Keratinocyte (primary cell): ENCODE measurements around the gene FAT1. TPM values are rescaled to one million over a fixed set of nuclear protein-coding genes. Genes with fewer than 3 reads are reported as not detected.

ENCODE experiments used
- DNase-seq: peaks from one replicate; pipeline ENCODE4 v3.0.0-alpha.2; 2011; ENCODE audit warnings: low read depth, missing footprints, low spot score
- FAIRE-seq: peaks from 2 replicates; lab custom pipeline; 2011; peaks lifted over from hg19 to GRCh38; lab: Jason Lieb, UNC
- H2AFZ ChIP-seq: 2 replicates; pipeline ENCODE4 v1.6.0; 2012; ENCODE audit warnings: low read length, control low read depth, inconsistent platforms; ENCODE audit not compliant: control insufficient read depth
- H3K27ac ChIP-seq: 2 replicates; pipeline ENCODE4 v1.5.1; 2011; ENCODE audit warnings: low read length; ENCODE audit not compliant: control insufficient read depth, insufficient read depth
- H3K27me3 ChIP-seq: 3 replicates; pipeline ENCODE4 v1.6.0; 2011; ENCODE audit warnings: low read length; ENCODE audit not compliant: control insufficient read depth, insufficient read depth; ENCODE audit errors: extremely low read depth
- H3K36me3 ChIP-seq, 2 experiments: 2 replicates in 1 of 2; 3 replicates in 1 of 2; pipeline ENCODE4 v1.5.1; 2011; ENCODE audit warnings: low read length in 2 of 2, mild to moderate bottlenecking in 1 of 2; ENCODE audit not compliant: control insufficient read depth in 2 of 2, insufficient read depth in 2 of 2; ENCODE audit errors: extremely low read depth in 1 of 2
- H3K4me1 ChIP-seq: 3 replicates; pipeline ENCODE4 v1.5.1; 2011; ENCODE audit warnings: low read length; ENCODE audit not compliant: control insufficient read depth, insufficient read depth; ENCODE audit errors: extremely low read depth
- H3K4me2 ChIP-seq: 3 replicates; pipeline ENCODE4 v1.6.0; 2011; ENCODE audit warnings: low read depth, low read length; ENCODE audit not compliant: control insufficient read depth, insufficient read depth; ENCODE audit errors: extremely low read depth
- H3K4me3 ChIP-seq, 3 experiments: fragments of 200-600 bp in 1 of 3; sonication (generic) in 1 of 3; 2 replicates in 2 of 3; 3 replicates in 1 of 3; pipeline ENCODE4 v1.5.1; 2011 to 2016; ENCODE audit warnings: low read length in 3 of 3, mild to moderate bottlenecking in 3 of 3, control low read depth in 2 of 3, inconsistent platforms in 1 of 3, low read depth in 1 of 3, mixed read lengths in 1 of 3, mixed run types in 1 of 3, moderate library complexity in 1 of 3; ENCODE audit not compliant: control insufficient read depth in 2 of 3, insufficient read depth in 2 of 3; ENCODE audit errors: extremely low read depth in 1 of 3
- H3K79me2 ChIP-seq: 2 replicates; pipeline ENCODE4 v1.6.0; 2012; ENCODE audit warnings: low read length; ENCODE audit not compliant: control insufficient read depth, insufficient read depth
- H3K9ac ChIP-seq: 3 replicates; pipeline ENCODE4 v1.6.0; 2011; ENCODE audit warnings: low read length; ENCODE audit not compliant: control insufficient read depth, insufficient read depth; ENCODE audit errors: extremely low read depth
- H3K9me1 ChIP-seq: 3 replicates; pipeline ENCODE4 v1.6.0; 2011; ENCODE audit warnings: low read length; ENCODE audit not compliant: control insufficient read depth, insufficient read depth; ENCODE audit errors: extremely low read depth
- H3K9me3 ChIP-seq: 2 replicates; pipeline ENCODE4 v1.5.1; 2012; ENCODE audit warnings: low read depth, low read length; ENCODE audit not compliant: control insufficient read depth
- H4K20me1 ChIP-seq: 3 replicates; pipeline ENCODE4 v1.6.0; 2011; ENCODE audit warnings: low read length; ENCODE audit not compliant: control insufficient read depth, insufficient read depth; ENCODE audit errors: extremely low read depth
- EZH2 ChIP-seq: IDR thresholded peaks from one replicate; pipeline ENCODE4 v1.6.1; 2012; ENCODE audit warnings: inconsistent platforms, mild to moderate bottlenecking, low read length, moderate library complexity
- dilution Hi-C: fragments of 300-500 bp; cut with MboI; formaldehyde crosslinking; loops from one replicate; pipeline ENCODE4 v1.7.0; 2020; ENCODE audit warnings: low sequenced_read_pairs; ENCODE audit not compliant: extremely low pct_ligation_motif_present
- polyA plus RNA-seq, 5 experiments: library from polyadenylated mRNA; depleted of rRNA in 3 of 5; stranded (reverse) in 3 of 5; stranded (forward) in 1 of 5; unstranded in 1 of 5; fragments of >200 nt; gene quantifications; 1 replicate in 1 of 5; 2 replicates in 3 of 5; 3 replicates in 1 of 5; pipeline versions ENCODE4 v1.2.1 to v1.2.3, GENCODE V29; 2011 to 2012; ENCODE audit warnings: missing spikeins in 2 of 5, low read depth in 1 of 5, low replicate concordance in 1 of 5
- TF ChIP-seq, protein P1 (sequence below), 3 experiments: IDR thresholded peaks in 1 of 3; conservative IDR thresholded peaks in 1 of 3; optimal IDR thresholded peaks in 1 of 3; 2 replicates in 2 of 3; 3 replicates in 1 of 3; pipeline versions ENCODE3 to v1.5.1; 2011; ENCODE audit warnings: low read length in 3 of 3, mild to moderate bottlenecking in 3 of 3, moderate library complexity in 2 of 3, control low read depth in 1 of 3, inconsistent platforms in 1 of 3; ENCODE audit not compliant: insufficient read depth in 2 of 3; ENCODE audit errors: extremely low read depth in 1 of 3

FAT1 gene
- polyA plus RNA-seq, 1 donor (not counting 4 experiments of a cell fraction or from before 2014, with no cell fraction given): 329 TPM

DNA sequence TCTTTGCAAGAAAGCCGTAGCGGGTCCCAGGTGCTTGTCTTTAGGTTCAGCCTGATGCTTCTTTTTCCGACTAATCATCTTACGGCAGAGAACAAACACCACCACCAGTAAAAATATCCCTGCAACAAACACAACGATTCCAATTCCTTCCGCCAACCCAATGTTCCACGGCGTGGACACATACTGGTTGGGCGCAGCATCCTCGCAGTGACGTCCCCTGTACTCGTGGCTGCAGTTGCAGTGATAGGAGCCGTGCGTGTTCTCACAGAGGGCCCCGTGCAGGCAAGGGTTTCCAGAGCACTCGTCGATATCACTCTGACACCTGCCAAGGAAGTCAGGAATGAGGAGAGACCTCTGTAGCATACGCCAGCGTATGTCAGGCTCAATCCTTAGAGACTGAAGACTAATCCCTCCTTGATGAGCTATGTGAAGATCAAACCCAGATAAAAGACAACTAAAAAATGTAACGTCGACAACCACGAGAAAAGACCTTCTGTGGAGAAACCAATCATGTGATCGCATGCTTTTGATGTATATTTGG is 126.7 kb downstream of the FAT1 start:
- DNase-seq: no peak
- dilution Hi-C loops: no loop called here
- Histone ChIP-seq H3K4me3 (no peak overlapping the region), H3K9ac (no peak overlapping the region), H3K4me1 (no peaks in the 10 kb centered on the region), H3K36me3 (peaks cover 48 to 54% of the 10 kb centered on the region in 2 experiments), H3K4me2 (no peak overlapping the region), H3K27ac (no peak overlapping the region), H3K9me3 (no peaks in the 10 kb centered on the region), H3K9me1 (no peaks in the 10 kb centered on the region), H3K27me3 (no peaks in the 10 kb centered on the region), H4K20me1 (peaks cover 18% of the 10 kb centered on the region), H2AFZ (no peak overlapping the region), H3K79me2 (peaks cover 52% of the 10 kb centered on the region)
- TF ChIP-seq EZH2: no peak
- TF ChIP-seq, protein P1, sequence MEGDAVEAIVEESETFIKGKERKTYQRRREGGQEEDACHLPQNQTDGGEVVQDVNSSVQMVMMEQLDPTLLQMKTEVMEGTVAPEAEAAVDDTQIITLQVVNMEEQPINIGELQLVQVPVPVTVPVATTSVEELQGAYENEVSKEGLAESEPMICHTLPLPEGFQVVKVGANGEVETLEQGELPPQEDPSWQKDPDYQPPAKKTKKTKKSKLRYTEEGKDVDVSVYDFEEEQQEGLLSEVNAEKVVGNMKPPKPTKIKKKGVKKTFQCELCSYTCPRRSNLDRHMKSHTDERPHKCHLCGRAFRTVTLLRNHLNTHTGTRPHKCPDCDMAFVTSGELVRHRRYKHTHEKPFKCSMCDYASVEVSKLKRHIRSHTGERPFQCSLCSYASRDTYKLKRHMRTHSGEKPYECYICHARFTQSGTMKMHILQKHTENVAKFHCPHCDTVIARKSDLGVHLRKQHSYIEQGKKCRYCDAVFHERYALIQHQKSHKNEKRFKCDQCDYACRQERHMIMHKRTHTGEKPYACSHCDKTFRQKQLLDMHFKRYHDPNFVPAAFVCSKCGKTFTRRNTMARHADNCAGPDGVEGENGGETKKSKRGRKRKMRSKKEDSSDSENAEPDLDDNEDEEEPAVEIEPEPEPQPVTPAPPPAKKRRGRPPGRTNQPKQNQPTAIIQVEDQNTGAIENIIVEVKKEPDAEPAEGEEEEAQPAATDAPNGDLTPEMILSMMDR (optimal IDR thresholded peaks at IDR 0.05 in 1 of 3, IDR thresholded peaks at IDR 0.05 in 1 of 3, conservative IDR thresholded peaks at IDR 0.05 in 1 of 3; ENCODE audit: extremely low read depth in 1 of 3, insufficient read depth in 2 of 3, low read length in 3 of 3): no peak
- no peak for FAIRE-seq

DNA sequence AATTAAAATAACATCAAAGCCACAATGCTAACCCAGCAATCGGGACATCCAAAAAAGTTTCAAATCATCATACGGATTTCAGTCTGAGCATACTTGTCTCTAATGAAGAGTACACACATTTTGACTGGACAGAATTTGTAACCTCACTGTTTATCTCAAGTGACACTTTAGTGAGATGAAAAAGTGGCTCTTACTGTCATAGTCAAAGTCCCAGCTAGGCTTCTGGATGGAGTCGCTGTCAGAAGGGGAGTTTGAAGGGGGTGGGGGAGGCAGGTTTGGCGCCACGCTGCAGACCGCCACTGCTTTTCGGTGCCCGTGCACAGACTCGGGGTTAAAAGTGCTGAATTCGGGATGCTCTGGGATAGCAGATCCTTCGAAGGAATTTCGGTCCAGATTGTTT is 127.3 kb downstream of the FAT1 start:
- Histone ChIP-seq H4K20me1 (peaks cover 18% of the 10 kb centered on the region), H3K9ac (no peak overlapping the region), H3K27me3 (no peaks in the 10 kb centered on the region), H3K79me2 (peaks cover 55% of the 10 kb centered on the region), H3K9me3 (no peaks in the 10 kb centered on the region), H2AFZ (no peak overlapping the region), H3K4me1 (no peaks in the 10 kb centered on the region), H3K4me2 (no peak overlapping the region), H3K36me3 (peaks cover 51 to 54% of the 10 kb centered on the region in 2 experiments), H3K27ac (no peak overlapping the region), H3K4me3 (no peak overlapping the region), H3K9me1 (no peaks in the 10 kb centered on the region)
- TF ChIP-seq, protein P1 (optimal IDR thresholded peaks at IDR 0.05 in 1 of 3, IDR thresholded peaks at IDR 0.05 in 1 of 3, conservative IDR thresholded peaks at IDR 0.05 in 1 of 3; ENCODE audit: extremely low read depth in 1 of 3, insufficient read depth in 2 of 3, low read length in 3 of 3): no peak
- TF ChIP-seq EZH2: no peak
- FAIRE-seq: no peak
- dilution Hi-C loops: no loop called here
- DNase-seq: no peak
